NCI-H1694 (cell line): ENCODE measurements around the gene ATP6AP2.
A peak's percentile ranks its signal among the peaks of the same experiment; 100 is the strongest.
"Not testable (repeated sequence)": the region's sequence is repeated elsewhere in the genome, so short reads cannot be mapped to it uniquely, and the experiment has no call there.

ENCODE experiments used
- DNase-seq: peaks from one replicate; lab custom pipeline; 2025; lab: John Stamatoyannopoulos, UW

Gene ATP6AP2

GRCh38 chrX:40580537-40581335, at the start of gene ATP6AP2:
ATP6AP2 (plus strand) TSS chrX:40580970; CDS start chrX:40581066, 96 bp downstream.
- DNase-seq, result peak; percentile 96

GRCh38 chrX:40531056-40531826, 49.5 kb upstream of the ATP6AP2 start:
- DNase-seq, result peak; percentile 34

DNA sequence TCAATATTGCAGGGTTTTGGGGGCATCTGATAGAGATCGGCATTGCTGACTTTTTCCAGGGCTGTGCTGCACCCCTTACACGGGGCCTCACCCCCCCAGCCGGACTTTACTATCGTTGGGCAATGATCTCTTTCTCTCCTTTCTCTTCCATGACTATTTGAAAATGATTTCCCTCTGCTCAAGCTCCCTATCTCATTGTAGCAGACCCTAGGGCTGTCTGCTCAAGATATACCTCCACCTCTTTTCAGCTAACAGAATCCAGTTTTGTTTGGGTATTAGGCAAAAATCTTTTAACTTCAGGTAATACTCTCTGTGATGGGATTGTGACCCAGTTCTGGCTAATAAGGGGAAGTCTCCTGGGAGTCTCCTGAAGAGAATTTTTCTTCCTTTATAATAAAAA, 43.5 kb upstream of the ATP6AP2 start:
- DNase-seq, result no peak

GRCh38 chrX:40538406-40538805, 42.4 kb upstream of the ATP6AP2 start:
- no peak for DNase-seq

- DNase-seq, result no peak
Measured at GRCh38 chrX:40539214-40540142, 41.3 kb upstream of the ATP6AP2 start.

GRCh38 chrX:40542208-40542607, 38.6 kb upstream of the ATP6AP2 start:
- no peak for DNase-seq

DNA sequence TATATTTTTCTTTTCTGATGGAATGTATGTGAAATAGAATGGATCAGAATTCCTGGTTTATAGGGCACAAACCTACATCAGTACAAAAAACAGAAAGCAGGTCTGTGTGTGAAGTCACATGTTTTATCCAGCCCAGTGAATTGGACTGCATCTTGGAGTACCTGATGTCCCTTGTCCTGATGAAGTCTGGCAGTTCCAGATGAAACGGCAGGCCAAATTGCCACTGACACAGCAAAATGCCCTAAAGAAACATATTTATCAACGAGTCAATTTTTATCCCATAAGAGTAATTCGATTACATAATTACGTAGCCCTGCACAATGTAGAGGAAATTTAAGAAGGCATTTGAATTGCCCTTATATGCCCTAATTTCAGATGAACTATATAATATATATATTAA, 37.8 kb upstream of the ATP6AP2 start:
- DNase-seq, result no peak

DNA sequence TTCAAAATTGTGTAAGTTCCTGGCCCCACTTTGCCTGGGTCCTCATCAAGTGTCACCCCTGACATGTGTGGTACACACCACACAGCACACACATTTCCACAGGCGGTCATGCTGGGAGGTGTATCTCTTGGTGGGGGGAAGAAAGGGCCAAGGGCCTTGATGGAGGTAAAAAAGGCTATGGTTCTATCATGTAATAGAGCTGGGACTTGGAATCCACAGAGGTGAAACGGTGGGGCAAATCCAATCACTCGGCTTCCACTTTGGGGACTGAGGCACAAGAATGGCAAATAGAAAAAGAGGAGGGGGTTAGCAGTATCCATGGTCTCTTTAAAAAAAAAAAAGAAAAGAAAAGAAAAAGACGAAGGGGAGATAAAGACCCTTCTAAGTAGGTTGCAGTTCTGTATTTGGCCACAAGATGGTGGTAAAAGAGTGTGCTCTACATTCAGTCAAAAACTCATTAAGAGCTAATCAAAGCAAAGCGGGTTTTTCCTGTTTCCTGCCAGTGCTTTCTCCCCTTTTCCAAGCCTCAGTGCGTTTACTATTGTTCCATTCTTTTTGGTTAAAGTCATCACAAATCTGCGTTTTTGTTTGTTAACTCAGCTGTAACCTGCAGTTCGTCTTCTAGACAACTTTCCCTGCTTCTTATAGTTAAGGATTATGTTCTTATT, 37.0 kb upstream of the ATP6AP2 start:
- DNase-seq, result peak; percentile 90

DNA sequence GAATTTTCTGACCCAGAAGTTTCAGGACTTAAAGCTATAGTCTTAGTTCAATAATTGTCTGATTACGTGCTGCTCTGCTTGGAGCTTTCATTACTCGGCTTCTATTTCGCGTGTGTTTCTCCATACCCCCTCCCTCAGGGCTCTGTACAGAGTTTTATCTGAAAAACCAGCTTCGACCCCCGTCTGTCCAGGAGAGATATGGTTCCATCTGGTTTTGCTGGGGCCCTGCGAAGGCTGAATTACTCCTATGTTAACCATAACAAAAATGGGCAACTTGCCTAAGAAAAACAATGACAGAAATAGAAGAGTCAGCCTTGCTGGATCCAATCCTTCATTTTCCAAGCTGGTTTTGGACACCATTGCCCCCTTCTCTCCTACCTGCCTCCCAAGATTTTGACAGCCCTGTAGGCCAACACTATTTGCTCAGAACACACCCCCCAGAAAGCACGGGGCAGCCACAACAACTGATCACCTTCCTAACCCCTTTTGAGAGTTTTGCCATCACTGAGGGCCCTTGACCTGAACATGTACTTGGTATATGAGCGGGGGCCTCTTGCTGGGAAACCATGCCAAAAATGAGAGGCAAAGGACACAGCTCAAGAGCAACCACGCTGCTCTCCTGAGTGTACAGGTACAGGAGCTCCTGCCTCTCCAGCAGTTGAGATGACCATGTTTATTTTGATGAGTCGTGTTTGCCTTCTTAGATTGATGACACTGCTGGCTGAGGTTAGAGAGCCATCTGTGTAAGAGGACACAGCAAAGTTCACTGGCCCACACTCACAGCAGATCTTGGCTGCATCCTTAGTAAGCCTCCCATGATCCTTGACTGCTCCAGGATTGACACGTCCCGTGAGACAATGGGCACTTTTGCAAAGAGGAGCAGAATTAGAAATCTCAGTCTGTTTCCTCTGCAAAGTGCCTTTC, 36.2 kb upstream of the ATP6AP2 start:
- no peak for DNase-seq

GRCh38 chrX:40546870-40547269, 33.9 kb upstream of the ATP6AP2 start:
- no peak for DNase-seq

GRCh38 chrX:40550066-40550465, 30.7 kb upstream of the ATP6AP2 start:
- DNase-seq, result peak; percentile 81

DNA sequence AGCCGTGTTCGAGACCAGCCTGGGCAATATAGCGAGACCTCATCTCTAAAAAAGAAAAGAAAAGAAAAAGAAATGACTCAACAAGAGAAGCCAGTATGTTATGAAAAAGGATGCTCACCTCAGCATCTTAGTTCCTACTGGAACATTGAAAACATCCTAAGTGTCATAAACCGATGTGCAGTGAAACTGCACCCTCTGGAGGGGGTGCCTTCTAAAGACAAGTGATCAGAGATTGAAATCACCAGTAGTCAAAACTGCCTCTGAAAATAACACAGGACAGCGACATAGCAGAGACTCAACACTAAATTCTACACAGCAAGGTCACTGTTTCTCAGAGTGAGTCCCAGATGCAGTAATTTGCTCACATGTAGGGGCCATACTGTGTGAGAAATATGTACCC, 28.0 kb upstream of the ATP6AP2 start:
- peak; percentile 21 for DNase-seq

- DNase-seq, result no peak
Measured at GRCh38 chrX:40558590-40558989, 22.2 kb upstream of the ATP6AP2 start.

- no peak for DNase-seq
Measured at GRCh38 chrX:40563784-40564183, 17.0 kb upstream of the ATP6AP2 start.

DNA sequence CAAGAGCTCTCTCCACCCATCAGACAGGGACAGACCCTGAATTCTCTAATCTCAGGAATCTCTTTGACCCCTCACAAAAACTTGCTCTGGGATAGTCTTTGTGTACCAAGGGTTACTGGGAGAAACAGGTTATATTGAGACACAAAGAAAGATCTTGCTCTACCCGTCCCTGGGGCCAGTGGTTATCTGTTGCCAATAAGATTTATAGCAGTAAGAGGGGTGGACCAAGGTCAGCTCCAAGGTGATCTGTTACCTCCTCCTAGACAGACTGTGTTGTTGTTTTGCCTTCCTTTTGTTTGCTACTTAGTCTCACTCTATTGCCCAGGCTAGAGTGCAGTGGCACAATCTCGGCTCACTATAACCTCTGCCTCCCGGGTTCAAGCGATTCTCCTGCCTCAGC, 16.3 kb upstream of the ATP6AP2 start:
- no peak for DNase-seq

DNA sequence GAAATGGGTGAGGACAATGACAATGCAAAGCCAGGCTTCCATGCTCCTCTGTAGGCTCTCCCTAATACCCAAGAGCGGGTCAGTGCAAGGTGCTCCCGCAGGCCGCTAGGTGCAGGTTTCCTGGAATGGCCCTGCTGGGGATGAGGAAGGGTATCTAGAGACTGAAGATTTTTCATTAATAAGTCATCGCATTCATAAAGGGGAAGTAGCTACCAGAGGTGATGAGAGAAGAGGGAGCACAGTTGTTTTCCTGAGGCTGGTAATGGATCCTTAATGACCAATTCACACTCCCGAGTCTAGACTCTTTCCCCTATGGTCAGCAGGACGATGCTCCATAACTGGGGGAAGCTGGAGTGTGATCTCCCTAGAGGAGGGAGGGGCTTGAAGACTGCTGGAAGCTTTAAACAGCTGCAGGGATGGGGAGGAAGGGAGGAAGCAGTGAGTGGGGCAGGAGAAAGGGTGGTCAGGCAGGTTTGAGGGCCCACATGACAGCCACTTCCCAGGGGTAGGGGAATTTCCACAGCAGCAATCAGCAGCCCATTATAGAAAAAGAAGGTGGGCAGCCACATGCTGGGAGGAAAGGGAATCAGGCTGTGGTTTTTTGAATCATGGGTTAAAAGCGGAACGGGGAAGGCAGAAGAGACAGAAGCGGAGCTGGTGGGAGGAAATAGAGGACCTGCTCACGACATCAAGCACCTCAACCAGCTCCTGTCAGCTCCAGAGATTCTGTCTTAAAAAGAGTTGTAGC, 10.2 kb upstream of the ATP6AP2 start:
- DNase-seq, result no peak

- not testable (repeated sequence) for DNase-seq
Measured at GRCh38 chrX:40571164-40571563, 9.6 kb upstream of the ATP6AP2 start.

GRCh38 chrX:40571600-40571999, 9.2 kb upstream of the ATP6AP2 start:
- DNase-seq, result no peak

GRCh38 chrX:40573763-40574162, 7.0 kb upstream of the ATP6AP2 start:
- DNase-seq, result no peak

- not testable (repeated sequence) for DNase-seq
Measured at GRCh38 chrX:40575411-40575810, 5.4 kb upstream of the ATP6AP2 start.
